Keratinocyte (primary cell): Measurements from ENCODE around the gene PLD4. TPM values are rescaled to one million over a fixed set of nuclear protein-coding genes. Genes with fewer than 3 reads are reported as not detected.

Experiments
- DNase-seq: peaks from one replicate; pipeline ENCODE4 v3.0.0-alpha.2; 2011; ENCODE audit warnings: low read depth, missing footprints, low spot score
- FAIRE-seq: peaks from 2 replicates; lab custom pipeline; 2011; peaks lifted over from hg19 to GRCh38; lab: Jason Lieb, UNC
- H2AFZ ChIP-seq: 2 replicates; pipeline ENCODE4 v1.6.0; 2012; ENCODE audit warnings: low read length, control low read depth, inconsistent platforms; ENCODE audit not compliant: control insufficient read depth
- H3K27ac ChIP-seq: 2 replicates; pipeline ENCODE4 v1.5.1; 2011; ENCODE audit warnings: low read length; ENCODE audit not compliant: control insufficient read depth, insufficient read depth
- H3K27me3 ChIP-seq: 3 replicates; pipeline ENCODE4 v1.6.0; 2011; ENCODE audit warnings: low read length; ENCODE audit not compliant: control insufficient read depth, insufficient read depth; ENCODE audit errors: extremely low read depth
- H3K36me3 ChIP-seq, 2 experiments: 2 replicates in 1 of 2; 3 replicates in 1 of 2; pipeline ENCODE4 v1.5.1; 2011; ENCODE audit warnings: low read length in 2 of 2, mild to moderate bottlenecking in 1 of 2; ENCODE audit not compliant: control insufficient read depth in 2 of 2, insufficient read depth in 2 of 2; ENCODE audit errors: extremely low read depth in 1 of 2
- H3K4me1 ChIP-seq: 3 replicates; pipeline ENCODE4 v1.5.1; 2011; ENCODE audit warnings: low read length; ENCODE audit not compliant: control insufficient read depth, insufficient read depth; ENCODE audit errors: extremely low read depth
- H3K4me2 ChIP-seq: 3 replicates; pipeline ENCODE4 v1.6.0; 2011; ENCODE audit warnings: low read depth, low read length; ENCODE audit not compliant: control insufficient read depth, insufficient read depth; ENCODE audit errors: extremely low read depth
- H3K4me3 ChIP-seq, 3 experiments: fragments of 200-600 bp in 1 of 3; sonication (generic) in 1 of 3; 2 replicates in 2 of 3; 3 replicates in 1 of 3; pipeline ENCODE4 v1.5.1; 2011 to 2016; ENCODE audit warnings: low read length in 3 of 3, mild to moderate bottlenecking in 3 of 3, control low read depth in 2 of 3, inconsistent platforms in 1 of 3, low read depth in 1 of 3, mixed read lengths in 1 of 3, mixed run types in 1 of 3, moderate library complexity in 1 of 3; ENCODE audit not compliant: control insufficient read depth in 2 of 3, insufficient read depth in 2 of 3; ENCODE audit errors: extremely low read depth in 1 of 3
- H3K79me2 ChIP-seq: 2 replicates; pipeline ENCODE4 v1.6.0; 2012; ENCODE audit warnings: low read length; ENCODE audit not compliant: control insufficient read depth, insufficient read depth
- H3K9ac ChIP-seq: 3 replicates; pipeline ENCODE4 v1.6.0; 2011; ENCODE audit warnings: low read length; ENCODE audit not compliant: control insufficient read depth, insufficient read depth; ENCODE audit errors: extremely low read depth
- H3K9me1 ChIP-seq: 3 replicates; pipeline ENCODE4 v1.6.0; 2011; ENCODE audit warnings: low read length; ENCODE audit not compliant: control insufficient read depth, insufficient read depth; ENCODE audit errors: extremely low read depth
- H3K9me3 ChIP-seq: 2 replicates; pipeline ENCODE4 v1.5.1; 2012; ENCODE audit warnings: low read depth, low read length; ENCODE audit not compliant: control insufficient read depth
- H4K20me1 ChIP-seq: 3 replicates; pipeline ENCODE4 v1.6.0; 2011; ENCODE audit warnings: low read length; ENCODE audit not compliant: control insufficient read depth, insufficient read depth; ENCODE audit errors: extremely low read depth
- EZH2 ChIP-seq: IDR thresholded peaks from one replicate; pipeline ENCODE4 v1.6.1; 2012; ENCODE audit warnings: inconsistent platforms, mild to moderate bottlenecking, low read length, moderate library complexity
- dilution Hi-C: fragments of 300-500 bp; cut with MboI; formaldehyde crosslinking; loops from one replicate; pipeline ENCODE4 v1.7.0; 2020; ENCODE audit warnings: low sequenced_read_pairs; ENCODE audit not compliant: extremely low pct_ligation_motif_present
- polyA plus RNA-seq, 5 experiments: library from polyadenylated mRNA; depleted of rRNA in 3 of 5; stranded (reverse) in 3 of 5; stranded (forward) in 1 of 5; unstranded in 1 of 5; fragments of >200 nt; gene quantifications; 1 replicate in 1 of 5; 2 replicates in 3 of 5; 3 replicates in 1 of 5; pipeline versions ENCODE4 v1.2.1 to v1.2.3, GENCODE V29; 2011 to 2012; ENCODE audit warnings: missing spikeins in 2 of 5, low read depth in 1 of 5, low replicate concordance in 1 of 5
- TF ChIP-seq, protein P1 (sequence below), 3 experiments: IDR thresholded peaks in 1 of 3; conservative IDR thresholded peaks in 1 of 3; optimal IDR thresholded peaks in 1 of 3; 2 replicates in 2 of 3; 3 replicates in 1 of 3; pipeline versions ENCODE3 to v1.5.1; 2011; ENCODE audit warnings: low read length in 3 of 3, mild to moderate bottlenecking in 3 of 3, moderate library complexity in 2 of 3, control low read depth in 1 of 3, inconsistent platforms in 1 of 3; ENCODE audit not compliant: insufficient read depth in 2 of 3; ENCODE audit errors: extremely low read depth in 1 of 3

Gene PLD4
- polyA plus RNA-seq, 1 donor (not counting 4 experiments of a cell fraction or from before 2014, with no cell fraction given) = not detected

DNA sequence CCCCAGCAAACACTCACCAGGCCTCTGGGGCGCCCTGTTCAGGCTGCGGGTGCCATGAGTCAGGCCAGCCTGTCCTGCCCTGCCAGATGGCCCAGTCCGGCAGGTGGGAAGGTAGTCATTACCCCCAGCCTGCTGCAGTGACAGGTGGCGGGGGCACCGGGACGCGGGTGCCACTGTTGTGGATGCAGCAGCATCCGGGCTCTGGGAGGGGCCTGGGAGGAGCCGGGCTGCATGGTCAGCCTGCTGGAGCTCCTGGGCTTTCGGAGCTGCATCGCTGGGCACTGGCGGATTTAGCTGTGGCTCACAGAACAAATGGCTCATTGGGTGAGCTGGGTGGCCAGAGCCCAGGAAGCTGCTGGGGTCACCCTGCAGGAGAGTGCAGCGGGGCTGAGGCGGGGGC is 46.1 kb upstream of the PLD4 start:
- dilution Hi-C loops = no loop called here
- peaks cover 4% of the 10 kb centered on the region for H3K9me1 ChIP-seq
- peaks cover 16% of the 10 kb centered on the region for H3K4me1 ChIP-seq
- H4K20me1 ChIP-seq = peaks cover 27% of the 10 kb centered on the region
- no peaks in the 10 kb centered on the region for H3K27me3 ChIP-seq
- no peaks in the 10 kb centered on the region for H3K9me3 ChIP-seq
- no peak overlapping the region for H3K27ac ChIP-seq
- no peak for TF ChIP-seq EZH2
- TF ChIP-seq, protein P1, sequence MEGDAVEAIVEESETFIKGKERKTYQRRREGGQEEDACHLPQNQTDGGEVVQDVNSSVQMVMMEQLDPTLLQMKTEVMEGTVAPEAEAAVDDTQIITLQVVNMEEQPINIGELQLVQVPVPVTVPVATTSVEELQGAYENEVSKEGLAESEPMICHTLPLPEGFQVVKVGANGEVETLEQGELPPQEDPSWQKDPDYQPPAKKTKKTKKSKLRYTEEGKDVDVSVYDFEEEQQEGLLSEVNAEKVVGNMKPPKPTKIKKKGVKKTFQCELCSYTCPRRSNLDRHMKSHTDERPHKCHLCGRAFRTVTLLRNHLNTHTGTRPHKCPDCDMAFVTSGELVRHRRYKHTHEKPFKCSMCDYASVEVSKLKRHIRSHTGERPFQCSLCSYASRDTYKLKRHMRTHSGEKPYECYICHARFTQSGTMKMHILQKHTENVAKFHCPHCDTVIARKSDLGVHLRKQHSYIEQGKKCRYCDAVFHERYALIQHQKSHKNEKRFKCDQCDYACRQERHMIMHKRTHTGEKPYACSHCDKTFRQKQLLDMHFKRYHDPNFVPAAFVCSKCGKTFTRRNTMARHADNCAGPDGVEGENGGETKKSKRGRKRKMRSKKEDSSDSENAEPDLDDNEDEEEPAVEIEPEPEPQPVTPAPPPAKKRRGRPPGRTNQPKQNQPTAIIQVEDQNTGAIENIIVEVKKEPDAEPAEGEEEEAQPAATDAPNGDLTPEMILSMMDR (optimal IDR thresholded peaks at IDR 0.05 in 1 of 3, IDR thresholded peaks at IDR 0.05 in 1 of 3, conservative IDR thresholded peaks at IDR 0.05 in 1 of 3; ENCODE audit: extremely low read depth in 1 of 3, insufficient read depth in 2 of 3, low read length in 3 of 3) = no peak
- DNase-seq (no peak), FAIRE-seq (no peak)
- H3K36me3 ChIP-seq = peaks cover 23 to 28% of the 10 kb centered on the region in 2 experiments
- H3K9ac ChIP-seq = no peak overlapping the region
- H3K4me2 ChIP-seq = no peak overlapping the region
- H3K79me2 ChIP-seq = peaks cover 43% of the 10 kb centered on the region
- H2AFZ ChIP-seq = no peak overlapping the region
- no peak overlapping the region for H3K4me3 ChIP-seq

DNA sequence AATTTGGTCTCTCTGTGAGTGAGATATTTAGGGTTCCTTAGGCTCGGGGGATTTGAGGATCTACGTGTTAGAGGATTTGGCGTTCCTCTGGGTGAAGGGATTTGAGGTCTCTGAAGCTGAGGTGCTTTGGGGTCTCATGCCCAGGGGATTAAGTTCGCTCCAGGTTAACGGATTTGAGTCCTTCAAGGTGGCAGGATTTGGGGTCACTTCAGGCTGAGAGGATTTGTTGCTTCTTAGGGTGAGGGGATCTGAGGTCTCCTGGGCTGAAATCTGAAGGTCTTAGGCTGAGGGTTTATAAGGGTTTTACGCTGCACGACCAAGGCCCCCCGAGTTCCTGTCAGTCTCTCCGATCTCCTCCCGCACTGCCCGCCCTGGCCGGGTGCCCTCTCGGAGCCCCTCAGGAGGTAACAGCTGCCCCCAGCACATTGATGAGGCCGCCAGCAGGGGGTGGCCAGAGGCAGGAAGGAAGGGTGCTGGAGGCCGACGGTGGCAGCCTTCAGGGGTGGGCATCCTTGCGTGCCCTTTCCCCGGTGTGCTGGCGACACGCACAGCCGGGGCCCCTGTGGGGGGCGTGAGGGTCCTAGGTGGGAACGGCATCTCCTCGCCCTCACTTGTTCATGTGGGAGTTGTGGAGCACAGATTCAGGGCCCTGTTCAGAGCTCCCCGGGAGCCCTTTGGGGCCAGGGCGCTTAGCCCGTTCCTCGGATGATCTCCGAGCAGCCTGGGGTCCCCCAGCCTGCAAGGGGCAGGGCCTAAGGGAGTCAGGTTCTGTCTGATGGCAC is 45.3 kb upstream of the PLD4 start:
- Histone ChIP-seq H3K79me2 (peaks cover 35% of the 10 kb centered on the region), H3K9me1 (peaks cover 4% of the 10 kb centered on the region), H3K9ac (no peak overlapping the region), H3K27me3 (no peaks in the 10 kb centered on the region), H3K4me2 (no peak overlapping the region), H3K4me3 (no peak overlapping the region), H3K27ac (no peak overlapping the region), H3K36me3 (peaks cover 28 to 30% of the 10 kb centered on the region in 2 experiments), H4K20me1 (peaks cover 21% of the 10 kb centered on the region), H3K9me3 (no peaks in the 10 kb centered on the region), H3K4me1 (peaks cover 8% of the 10 kb centered on the region), H2AFZ (no peak overlapping the region)
- dilution Hi-C loops = no loop called here
- DNase-seq (no peak), FAIRE-seq (no peak)
- TF ChIP-seq, protein P1 (optimal IDR thresholded peaks at IDR 0.05 in 1 of 3, IDR thresholded peaks at IDR 0.05 in 1 of 3, conservative IDR thresholded peaks at IDR 0.05 in 1 of 3; ENCODE audit: extremely low read depth in 1 of 3, insufficient read depth in 2 of 3, low read length in 3 of 3) = no peak
- TF ChIP-seq EZH2 = no peak
